Fibroblast of lung (primary cell): Measurements from ENCODE around the gene PAK4.

Source experiments
- CTCF ChIP-seq, 2 donors: IDR thresholded peaks in 1 of 2; conservative IDR thresholded peaks in 1 of 2; 1 replicate in 1 of 2; 2 replicates in 1 of 2; pipeline ENCODE4 v1.5.1; 2011 to 2012; ENCODE audit warnings: low read length in 2 of 2, control low read depth in 1 of 2, inconsistent platforms in 1 of 2, low read depth in 1 of 2, mild to moderate bottlenecking in 1 of 2
- EZH2 ChIP-seq: IDR thresholded peaks from 2 replicates; pipeline ENCODE4 v1.5.1; 2012; ENCODE audit warnings: low read length, control low read depth, mild to moderate bottlenecking; ENCODE audit errors: missing control alignments

- TF ChIP-seq CTCF (conservative IDR thresholded peaks at IDR 0.05 in 1 of 2, IDR thresholded peaks at IDR 0.05 in 1 of 2; ENCODE audit: low read depth in 1 of 2, low read length in 2 of 2), result no peak
- TF ChIP-seq EZH2, result no peak
Measured at GRCh38 chr19:39177736-39178135, 52.1 kb downstream of the PAK4 start.
